BE2C (cell line): ENCODE data around the gene GPRIN2.
A peak's percentile ranks its signal among the peaks of the same experiment; 100 is the strongest.
"Not testable (repeated sequence)": the region's sequence is repeated elsewhere in the genome, so short reads cannot be mapped to it uniquely, and the experiment has no call there.

Experiments
- DNase-seq: peaks from one replicate; pipeline ENCODE4 v3.0.0-alpha.2; 2020
- H3K27me3 ChIP-seq: fragments of 250-450 bp; sonication (Bioruptor Pico); 2 replicates; pipeline ENCODE4 v1.5.1; 2020; ENCODE audit warnings: mild to moderate bottlenecking
- H3K36me3 ChIP-seq: fragments of 250-450 bp; sonication (Bioruptor Pico); 2 replicates; pipeline ENCODE4 v1.5.1; 2020; ENCODE audit warnings: mild to moderate bottlenecking
- H3K4me1 ChIP-seq: fragments of 250-450 bp; sonication (Bioruptor Pico); 2 replicates; pipeline ENCODE4 v1.5.1; 2020
- H3K4me3 ChIP-seq: 2 replicates; pipeline ENCODE4 v1.5.1; 2011; ENCODE audit warnings: low read depth, low read length
- H3K9me3 ChIP-seq: fragments of 250-450 bp; sonication (Bioruptor Pico); 2 replicates; pipeline ENCODE4 v1.5.1; 2020
- TF ChIP-seq, protein P1 (sequence below): IDR thresholded peaks from 2 replicates; pipeline ENCODE4 v1.5.1; 2012; ENCODE audit warnings: mild to moderate bottlenecking, low read depth, low read length

The GPRIN2 gene

GRCh38 chr10:46534828-46535524 is 21.5 kb downstream of the GPRIN2 start:
- Histone ChIP-seq H3K27me3 (no peaks in the 10 kb centered on the region), H3K36me3 (no peaks in the 10 kb centered on the region), H3K4me1 (no peaks in the 10 kb centered on the region), H3K4me3 (no peak overlapping the region), H3K9me3 (no peaks in the 10 kb centered on the region)
- DNase-seq: peak; percentile 5
- TF ChIP-seq, protein P1, sequence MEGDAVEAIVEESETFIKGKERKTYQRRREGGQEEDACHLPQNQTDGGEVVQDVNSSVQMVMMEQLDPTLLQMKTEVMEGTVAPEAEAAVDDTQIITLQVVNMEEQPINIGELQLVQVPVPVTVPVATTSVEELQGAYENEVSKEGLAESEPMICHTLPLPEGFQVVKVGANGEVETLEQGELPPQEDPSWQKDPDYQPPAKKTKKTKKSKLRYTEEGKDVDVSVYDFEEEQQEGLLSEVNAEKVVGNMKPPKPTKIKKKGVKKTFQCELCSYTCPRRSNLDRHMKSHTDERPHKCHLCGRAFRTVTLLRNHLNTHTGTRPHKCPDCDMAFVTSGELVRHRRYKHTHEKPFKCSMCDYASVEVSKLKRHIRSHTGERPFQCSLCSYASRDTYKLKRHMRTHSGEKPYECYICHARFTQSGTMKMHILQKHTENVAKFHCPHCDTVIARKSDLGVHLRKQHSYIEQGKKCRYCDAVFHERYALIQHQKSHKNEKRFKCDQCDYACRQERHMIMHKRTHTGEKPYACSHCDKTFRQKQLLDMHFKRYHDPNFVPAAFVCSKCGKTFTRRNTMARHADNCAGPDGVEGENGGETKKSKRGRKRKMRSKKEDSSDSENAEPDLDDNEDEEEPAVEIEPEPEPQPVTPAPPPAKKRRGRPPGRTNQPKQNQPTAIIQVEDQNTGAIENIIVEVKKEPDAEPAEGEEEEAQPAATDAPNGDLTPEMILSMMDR: no peak

GRCh38 chr10:46532256-46532655 is 24.2 kb downstream of the GPRIN2 start:
- not testable (repeated sequence) for H3K4me3 ChIP-seq, DNase-seq, H3K27me3 ChIP-seq, H3K36me3 ChIP-seq, H3K9me3 ChIP-seq, H3K4me1 ChIP-seq

DNA sequence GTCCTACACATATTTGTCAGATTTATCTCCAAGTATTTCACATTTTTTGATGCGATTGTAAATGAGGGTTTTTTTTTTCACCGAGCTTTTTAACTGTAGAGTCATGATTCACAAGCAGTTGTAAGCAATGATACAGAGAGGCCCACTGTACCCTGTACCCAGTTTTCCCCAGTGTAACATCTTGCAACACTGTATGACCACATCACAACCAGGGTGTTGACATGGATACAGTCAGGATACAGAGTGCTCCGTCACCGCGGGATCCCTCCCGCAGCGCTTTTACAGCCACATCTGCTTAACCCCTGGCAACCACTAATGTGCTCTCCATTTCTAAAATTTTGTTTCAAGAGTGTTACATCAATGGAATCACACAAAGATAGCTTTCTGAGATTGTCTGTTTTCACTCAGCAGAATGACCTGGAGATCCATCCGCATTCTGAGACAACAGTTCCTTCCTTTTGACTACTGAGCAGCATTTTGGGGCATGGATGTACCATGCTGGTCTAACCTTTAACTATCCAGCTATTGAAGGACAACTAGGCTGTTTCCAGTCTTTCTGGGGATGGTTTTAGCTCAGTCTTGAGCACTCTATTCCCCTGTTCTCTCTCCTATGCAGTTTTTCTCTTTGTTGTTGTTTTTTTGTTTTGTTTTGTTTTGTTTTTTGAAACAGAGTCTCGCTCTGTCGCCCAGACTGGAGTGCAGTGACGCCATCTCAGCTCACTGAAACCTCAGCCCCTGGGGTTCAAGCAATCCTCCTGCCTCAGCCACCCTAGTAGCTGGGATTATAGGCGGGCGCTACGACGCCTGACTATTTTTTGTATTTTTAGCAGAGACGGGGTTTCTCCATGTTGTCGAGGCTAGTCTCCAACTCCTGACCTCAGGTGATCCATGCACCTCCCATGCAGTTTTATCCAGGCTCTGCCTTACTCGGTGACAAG is 25.9 kb downstream of the GPRIN2 start:
- no peaks in the 10 kb centered on the region for H3K36me3 ChIP-seq
- H3K4me3 ChIP-seq: no peak overlapping the region
- H3K27me3 ChIP-seq: no peaks in the 10 kb centered on the region
- H3K4me1 ChIP-seq: no peaks in the 10 kb centered on the region
- no peaks in the 10 kb centered on the region; the same call in 1 of the 2 replicates for H3K9me3 ChIP-seq
- DNase-seq: no peak
- TF ChIP-seq, protein P1: no peak

- not testable (repeated sequence) for DNase-seq, H3K27me3 ChIP-seq, H3K4me3 ChIP-seq, H3K9me3 ChIP-seq, H3K36me3 ChIP-seq, H3K4me1 ChIP-seq
Observed at GRCh38 chr10:46529742-46530141, 26.7 kb downstream of the GPRIN2 start.

DNA sequence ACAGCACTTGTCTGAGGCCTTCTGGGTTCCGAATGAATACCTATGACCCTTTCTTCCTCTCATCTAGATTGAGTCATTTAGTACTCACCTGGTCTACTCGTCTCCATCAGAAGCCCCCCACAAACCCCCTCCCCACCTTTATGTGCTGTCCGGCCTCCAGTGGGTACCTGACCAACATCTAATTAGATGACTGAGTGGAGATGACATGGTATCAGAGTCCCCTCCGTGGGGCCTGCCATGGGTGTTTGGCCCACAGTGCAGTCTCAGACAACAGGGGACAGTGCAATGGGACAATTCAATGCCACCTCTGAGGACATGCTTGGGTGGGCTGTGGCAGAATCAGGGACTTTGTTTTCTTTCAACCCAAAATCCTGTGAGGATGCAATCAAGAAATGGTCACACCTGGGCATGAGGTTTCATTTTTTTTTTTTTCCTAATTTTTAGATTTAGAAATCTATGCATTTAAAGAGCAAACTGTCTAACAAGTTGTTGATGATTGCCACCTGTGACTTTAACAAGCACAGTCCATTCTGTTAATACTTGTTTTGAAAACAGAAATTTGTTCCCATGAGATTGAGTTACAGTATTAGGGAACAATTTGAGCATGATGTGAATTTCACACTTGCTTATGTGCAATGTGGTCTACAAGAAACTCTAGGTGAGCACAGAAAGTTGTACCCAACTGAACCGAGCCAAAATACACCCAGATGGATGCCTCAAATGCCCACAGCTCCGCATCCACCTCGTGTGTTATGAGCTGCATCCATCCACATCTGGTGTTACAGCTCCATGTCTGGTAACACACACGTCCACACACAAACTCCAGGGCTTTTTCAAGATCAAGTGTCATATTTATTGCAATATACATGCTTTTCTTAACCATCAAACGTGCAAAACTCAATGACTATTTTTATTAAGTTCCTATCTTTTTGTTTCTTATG is 27.5 kb downstream of the GPRIN2 start:
- H3K4me1 ChIP-seq: peaks cover 8% of the 10 kb centered on the region
- no peak for DNase-seq

GRCh38 chr10:46528171-46528671 is 28.2 kb downstream of the GPRIN2 start:
- H3K9me3 ChIP-seq: no peaks in the 10 kb centered on the region; the same call in 1 of the 2 replicates
- TF ChIP-seq, protein P1: no peak
- no peak overlapping the region for H3K4me3 ChIP-seq
- H3K4me1 ChIP-seq: peaks cover 8% of the 10 kb centered on the region
- no peaks in the 10 kb centered on the region for H3K27me3 ChIP-seq
- DNase-seq: no peak
- H3K36me3 ChIP-seq: no peaks in the 10 kb centered on the region

More for the DNA sequence above, 27.5 kb downstream of the GPRIN2 start:
- H3K9me3 ChIP-seq: no peaks in the 10 kb centered on the region; the same call in 1 of the 2 replicates
- H3K36me3 ChIP-seq: no peaks in the 10 kb centered on the region
- TF ChIP-seq, protein P1: no peak
- H3K27me3 ChIP-seq: no peaks in the 10 kb centered on the region
- H3K4me3 ChIP-seq: no peak overlapping the region
